H9 (cell line): Measurements from ENCODE around the gene FNDC3B. TPM values are rescaled to one million over a fixed set of nuclear protein-coding genes. Genes with fewer than 3 reads are reported as not detected.

Experiments used
- DNase-seq: peaks from one replicate; pipeline ENCODE4 v3.0.0-alpha.2; 2017
- H2AFZ ChIP-seq: one replicate; pipeline ENCODE4 v1.6.1; 2013; ENCODE audit warnings: mild to moderate bottlenecking, low read length, control low read depth, moderate library complexity
- H2AK5ac ChIP-seq: 2 replicates; pipeline ENCODE4 v1.6.1; 2013; ENCODE audit warnings: low read length, control low read depth, mixed read lengths; ENCODE audit not compliant: insufficient read length
- H2BK120ac ChIP-seq: one replicate; pipeline ENCODE4 v1.6.1; 2013; ENCODE audit warnings: low read depth, mild to moderate bottlenecking, low read length, control low read depth, inconsistent platforms; ENCODE audit not compliant: poor library complexity, severe bottlenecking
- H2BK12ac ChIP-seq: 2 replicates; pipeline ENCODE4 v1.6.1; 2013; ENCODE audit warnings: low read length, control low read depth, mixed read lengths, low read depth; ENCODE audit not compliant: insufficient read length
- H2BK15ac ChIP-seq: 2 replicates; pipeline ENCODE4 v1.6.1; 2013; ENCODE audit warnings: low read depth, low read length, control low read depth
- H2BK20ac ChIP-seq: one replicate; pipeline ENCODE4 v1.6.1; 2013; ENCODE audit warnings: low read depth, mild to moderate bottlenecking, low read length, control low read depth, inconsistent platforms; ENCODE audit not compliant: poor library complexity, severe bottlenecking
- H2BK5ac ChIP-seq: 2 replicates; pipeline ENCODE4 v1.6.1; 2013; ENCODE audit warnings: low read length, control low read depth, mixed read lengths; ENCODE audit not compliant: insufficient read length
- H3K14ac ChIP-seq: 2 replicates; pipeline ENCODE4 v1.6.1; 2013; ENCODE audit warnings: low read length, control low read depth; ENCODE audit not compliant: insufficient read depth
- H3K18ac ChIP-seq: 2 replicates; pipeline ENCODE4 v1.6.1; 2013; ENCODE audit warnings: low read depth, mild to moderate bottlenecking, mixed read lengths, low read length, control low read depth; ENCODE audit not compliant: insufficient read length
- H3K23ac ChIP-seq: 2 replicates; pipeline ENCODE4 v1.6.1; 2013; ENCODE audit warnings: low read length, control low read depth, mixed read lengths, low read depth; ENCODE audit not compliant: insufficient read length
- H3K23me2 ChIP-seq: 2 replicates; pipeline ENCODE4 v1.6.1; 2013; ENCODE audit warnings: low read depth, mild to moderate bottlenecking, mixed read lengths, low read length, control low read depth; ENCODE audit not compliant: insufficient read length, poor library complexity, severe bottlenecking
- H3K27ac ChIP-seq: 2 replicates; pipeline ENCODE4 v1.5.1; 2013; ENCODE audit warnings: low read length, control low read depth, mixed read lengths, low read depth; ENCODE audit not compliant: insufficient read length
- H3K27me3 ChIP-seq: 2 replicates; pipeline ENCODE4 v1.6.1; 2013; ENCODE audit warnings: low read length, control low read depth, inconsistent platforms; ENCODE audit not compliant: insufficient read depth
- H3K4ac ChIP-seq: 2 replicates; pipeline ENCODE4 v1.6.1; 2013; ENCODE audit warnings: low read depth, mild to moderate bottlenecking, control low read depth, inconsistent platforms, low read length, moderate library complexity
- H3K4me1 ChIP-seq: 2 replicates; pipeline ENCODE4 v1.6.1; 2013; ENCODE audit warnings: low read length, control low read depth, inconsistent platforms; ENCODE audit not compliant: insufficient read depth
- H3K4me2 ChIP-seq: 2 replicates; pipeline ENCODE4 v1.6.1; 2013; ENCODE audit warnings: low read length, control low read depth, mixed read lengths; ENCODE audit not compliant: insufficient read length, insufficient read depth
- H3K56ac ChIP-seq: 2 replicates; pipeline ENCODE4 v1.6.1; 2013; ENCODE audit warnings: low read depth, mild to moderate bottlenecking, mixed read lengths, low read length, control low read depth; ENCODE audit not compliant: insufficient read length
- H3K79me1 ChIP-seq: 2 replicates; pipeline ENCODE4 v1.6.1; 2013; ENCODE audit warnings: low read depth, mild to moderate bottlenecking, moderate library complexity, low read length, control low read depth, inconsistent platforms; ENCODE audit not compliant: insufficient read depth, poor library complexity, severe bottlenecking
- H3K79me2 ChIP-seq: 2 replicates; pipeline ENCODE4 v1.6.1; 2013; ENCODE audit warnings: low read length, control low read depth, inconsistent platforms; ENCODE audit not compliant: insufficient read depth
- H3K9ac ChIP-seq: 2 replicates; pipeline ENCODE4 v1.6.1; 2013; ENCODE audit warnings: low read length, control low read depth, mixed read lengths; ENCODE audit not compliant: insufficient read length; ENCODE audit errors: extremely low read depth
- H3K9me3 ChIP-seq: one replicate; pipeline ENCODE4 v1.6.1; 2013; ENCODE audit warnings: low read depth, low read length, inconsistent platforms; ENCODE audit not compliant: control insufficient read depth
- H3T11ph ChIP-seq: one replicate; pipeline ENCODE4 v1.6.1; 2013; ENCODE audit warnings: mild to moderate bottlenecking, low read length, control low read depth, inconsistent platforms
- H4K20me1 ChIP-seq: one replicate; pipeline ENCODE4 v1.6.1; 2013; ENCODE audit not compliant: control insufficient read depth, insufficient read length, insufficient read depth
- H4K5ac ChIP-seq: 2 replicates; pipeline ENCODE4 v1.6.1; 2013; ENCODE audit warnings: low read depth, mild to moderate bottlenecking, mixed read lengths, low read length, control low read depth; ENCODE audit not compliant: insufficient read length
- H4K8ac ChIP-seq: replicated peaks from 2 replicates; pipeline ENCODE4 v1.6.1; 2013; ENCODE audit warnings: low read length, control low read depth, mixed read lengths, low read depth; ENCODE audit not compliant: insufficient read length
- H4K91ac ChIP-seq: 2 replicates; pipeline ENCODE4 v1.6.1; 2013; ENCODE audit warnings: low read depth, mild to moderate bottlenecking, moderate library complexity, mixed read lengths, low read length, control low read depth; ENCODE audit not compliant: insufficient read length
- H3K27ac Mint-ChIP-seq, 3 experiments: 2 replicates in 2 of 3; 3 replicates in 1 of 3; pipeline ENCODE4 v1.8.0; 2020 to 2021; ENCODE audit warnings: mixed read lengths in 3 of 3, mild to moderate bottlenecking in 1 of 3, moderate library complexity in 1 of 3
- H3K27me3 Mint-ChIP-seq: 2 replicates; pipeline ENCODE4 v1.8.0; 2021; ENCODE audit warnings: low read depth, mild to moderate bottlenecking, moderate library complexity, mixed read lengths
- H3K36me3 Mint-ChIP-seq, 3 experiments: 2 replicates in 2 of 3; 3 replicates in 1 of 3; pipeline ENCODE4 v1.8.0; 2020 to 2021; ENCODE audit warnings: low read depth in 3 of 3, mixed read lengths in 3 of 3; ENCODE audit not compliant: insufficient read depth in 1 of 3
- H3K4me1 Mint-ChIP-seq, 2 experiments: 2 replicates each; pipeline ENCODE4 v1.8.0; 2020; ENCODE audit warnings: mixed read lengths in 2 of 2
- H3K4me3 Mint-ChIP-seq, 2 experiments: 2 replicates in 1 of 2; 3 replicates in 1 of 2; pipeline ENCODE4 v1.8.0; 2020 to 2021; ENCODE audit warnings: mild to moderate bottlenecking in 2 of 2, mixed read lengths in 2 of 2, moderate library complexity in 1 of 2
- H3K9me3 Mint-ChIP-seq, 2 experiments: 2 replicates in 1 of 2; 3 replicates in 1 of 2; pipeline ENCODE4 v1.8.0; 2020; ENCODE audit warnings: mild to moderate bottlenecking in 2 of 2, mixed read lengths in 2 of 2, moderate library complexity in 1 of 2
- WGBS: extraction: QIAGEN DNeasy Blood & Tissue Kit; methylation state at CpG from one replicate; pipeline ENCODE4 v1.1.7; 2013; ENCODE audit warnings: missing lambda C conversion rate, low lambda C conversion rate, mixed read lengths; ENCODE audit not compliant: insufficient read length; ENCODE audit errors: extremely low coverage; 5-methylcytosine and 5-hydroxymethylcytosine counted together
- total RNA-seq: library from RNA; stranded (reverse); gene quantifications from 2 replicates; pipeline ENCODE4 v1.2.1, GENCODE V29; 2021
- TF ChIP-seq, protein P1 (sequence below): fragments of 200-600 bp; sonication (generic); conservative IDR thresholded peaks from 3 replicates; pipeline ENCODE4 v1.8.0; 2021; ENCODE audit warnings: antibody characterized with exemption, mild to moderate bottlenecking

The FNDC3B gene
- total RNA-seq, 1 experiment from 2014 or later, result 43.8 TPM

DNA sequence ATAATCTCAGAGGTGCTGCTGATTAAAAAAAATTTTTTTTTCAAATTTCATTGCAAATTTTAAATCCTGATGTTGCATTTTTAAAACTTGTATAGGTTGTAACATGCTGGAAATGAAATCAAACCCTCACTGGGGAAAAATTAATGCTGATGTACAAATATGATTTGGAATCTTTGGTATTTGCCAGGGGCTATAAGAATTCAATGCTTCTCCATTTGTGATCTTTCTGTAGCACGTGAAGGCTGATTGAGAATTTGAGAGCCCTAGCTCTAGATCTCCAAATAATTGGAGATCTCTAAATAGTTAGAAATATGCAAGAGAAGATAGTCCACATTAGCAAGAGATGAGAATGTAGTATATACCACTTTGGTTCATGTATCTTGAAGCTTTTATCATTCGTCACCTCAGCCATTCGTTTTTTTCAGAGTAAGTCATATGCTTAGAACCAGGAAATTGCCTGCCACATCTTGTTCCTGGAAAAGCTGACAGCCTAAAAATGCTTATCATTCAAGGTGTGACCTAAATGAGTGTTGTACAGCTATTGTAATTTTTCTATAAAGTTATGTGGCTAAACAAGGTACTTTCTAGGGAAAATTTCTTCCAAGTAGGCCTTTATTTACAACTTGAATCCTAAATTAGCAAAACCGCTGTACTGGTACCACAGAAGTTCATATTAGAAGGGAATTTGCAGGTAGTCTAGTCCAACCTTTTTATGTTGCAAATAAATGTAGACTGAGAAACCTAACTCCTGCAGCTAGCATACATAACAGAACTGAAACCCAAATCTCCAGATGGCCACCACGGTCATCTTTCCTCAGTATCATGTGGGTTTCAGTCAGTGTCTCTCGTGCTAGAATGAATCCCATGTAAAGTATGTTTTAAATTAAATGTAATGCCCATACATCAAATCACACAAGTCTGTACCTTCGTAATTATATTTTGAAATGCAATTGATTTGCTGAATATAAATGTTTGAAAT is 48.5 kb downstream of the FNDC3B start:
- Mint-ChIP-seq H3K4me3 (0 out of 5 replicates have a peak overlapping the region, but pooled peaks of 1 of the 2 experiments have one; percentile 1), H3K27ac (peak overlapping the region in 1 of 3 experiments; percentile 82; a peak in 1 of 7 replicates), H3K36me3 (peaks cover 9 to 16% (median 14%) of the 10 kb centered on the region in 3 experiments), H3K9me3 (no peaks in the 10 kb centered on the region), H3K27me3 (no peaks in the 10 kb centered on the region), H3K4me1 (peaks cover 31 to 36% of the 10 kb centered on the region in 2 experiments)
- no peaks in the 10 kb centered on the region for H3K9me3 ChIP-seq
- no peaks in the 10 kb centered on the region for H3K23me2 ChIP-seq
- no peak overlapping the region for H2BK5ac ChIP-seq
- H2BK20ac ChIP-seq, result no peak overlapping the region
- no CpG with 5 or more reads among the region's 7 CpGs for WGBS
- H3K79me2 ChIP-seq, result peaks cover 5% of the 10 kb centered on the region; the same call in 1 of the 2 replicates
- no peak overlapping the region for H2BK120ac ChIP-seq
- H3K56ac ChIP-seq, result no peak overlapping the region
- no peak overlapping the region for H3K4me2 ChIP-seq
- no peak overlapping the region for H4K5ac ChIP-seq
- no peak overlapping the region for H4K91ac ChIP-seq
- H3K79me1 ChIP-seq, result peaks cover 5% of the 10 kb centered on the region
- no peak overlapping the region for H2AFZ ChIP-seq
- H4K8ac ChIP-seq, result no peak overlapping the region
- no peak overlapping the region for H3T11ph ChIP-seq
- no peak overlapping the region for H2BK12ac ChIP-seq
- H3K18ac ChIP-seq, result no peak overlapping the region
- no peak overlapping the region for H3K4ac ChIP-seq
- H3K23ac ChIP-seq, result no peak overlapping the region
- H4K20me1 ChIP-seq, result no peaks in the 10 kb centered on the region
- H2AK5ac ChIP-seq, result no peak overlapping the region
- H3K9ac ChIP-seq, result no peak overlapping the region
- no peak for DNase-seq
- H2BK15ac ChIP-seq, result no peak overlapping the region
- no peak overlapping the region for H3K27ac ChIP-seq
- no peak overlapping the region for H3K14ac ChIP-seq
- H3K27me3 ChIP-seq, result no peaks in the 10 kb centered on the region
- TF ChIP-seq, protein P1, sequence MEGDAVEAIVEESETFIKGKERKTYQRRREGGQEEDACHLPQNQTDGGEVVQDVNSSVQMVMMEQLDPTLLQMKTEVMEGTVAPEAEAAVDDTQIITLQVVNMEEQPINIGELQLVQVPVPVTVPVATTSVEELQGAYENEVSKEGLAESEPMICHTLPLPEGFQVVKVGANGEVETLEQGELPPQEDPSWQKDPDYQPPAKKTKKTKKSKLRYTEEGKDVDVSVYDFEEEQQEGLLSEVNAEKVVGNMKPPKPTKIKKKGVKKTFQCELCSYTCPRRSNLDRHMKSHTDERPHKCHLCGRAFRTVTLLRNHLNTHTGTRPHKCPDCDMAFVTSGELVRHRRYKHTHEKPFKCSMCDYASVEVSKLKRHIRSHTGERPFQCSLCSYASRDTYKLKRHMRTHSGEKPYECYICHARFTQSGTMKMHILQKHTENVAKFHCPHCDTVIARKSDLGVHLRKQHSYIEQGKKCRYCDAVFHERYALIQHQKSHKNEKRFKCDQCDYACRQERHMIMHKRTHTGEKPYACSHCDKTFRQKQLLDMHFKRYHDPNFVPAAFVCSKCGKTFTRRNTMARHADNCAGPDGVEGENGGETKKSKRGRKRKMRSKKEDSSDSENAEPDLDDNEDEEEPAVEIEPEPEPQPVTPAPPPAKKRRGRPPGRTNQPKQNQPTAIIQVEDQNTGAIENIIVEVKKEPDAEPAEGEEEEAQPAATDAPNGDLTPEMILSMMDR, result no peak
- peaks cover 6% of the 10 kb centered on the region; the same call in 1 of the 2 replicates for H3K4me1 ChIP-seq
